ENCODE measurements around the gene WFDC10A.

DNA sequence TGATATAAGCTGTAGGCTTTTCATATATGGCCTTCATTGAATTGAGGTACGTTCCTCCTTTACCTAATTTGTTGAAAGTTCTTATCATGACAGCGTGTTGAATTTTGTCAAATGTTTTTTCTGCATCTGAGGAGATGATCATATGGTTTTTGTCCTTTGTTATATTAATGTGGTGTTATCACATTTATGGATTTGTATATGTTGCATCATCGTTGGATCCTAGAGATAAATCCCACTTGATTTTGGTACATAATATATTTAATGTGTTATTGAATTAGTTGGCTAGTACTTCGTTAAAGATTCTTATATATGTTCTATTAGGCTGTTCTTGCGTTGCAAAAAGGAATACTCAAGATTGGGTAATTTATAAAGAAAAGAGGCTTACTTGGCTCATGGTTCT is 10.1 kb downstream of the WFDC10A start:
- TF ChIP-seq, protein P1, sequence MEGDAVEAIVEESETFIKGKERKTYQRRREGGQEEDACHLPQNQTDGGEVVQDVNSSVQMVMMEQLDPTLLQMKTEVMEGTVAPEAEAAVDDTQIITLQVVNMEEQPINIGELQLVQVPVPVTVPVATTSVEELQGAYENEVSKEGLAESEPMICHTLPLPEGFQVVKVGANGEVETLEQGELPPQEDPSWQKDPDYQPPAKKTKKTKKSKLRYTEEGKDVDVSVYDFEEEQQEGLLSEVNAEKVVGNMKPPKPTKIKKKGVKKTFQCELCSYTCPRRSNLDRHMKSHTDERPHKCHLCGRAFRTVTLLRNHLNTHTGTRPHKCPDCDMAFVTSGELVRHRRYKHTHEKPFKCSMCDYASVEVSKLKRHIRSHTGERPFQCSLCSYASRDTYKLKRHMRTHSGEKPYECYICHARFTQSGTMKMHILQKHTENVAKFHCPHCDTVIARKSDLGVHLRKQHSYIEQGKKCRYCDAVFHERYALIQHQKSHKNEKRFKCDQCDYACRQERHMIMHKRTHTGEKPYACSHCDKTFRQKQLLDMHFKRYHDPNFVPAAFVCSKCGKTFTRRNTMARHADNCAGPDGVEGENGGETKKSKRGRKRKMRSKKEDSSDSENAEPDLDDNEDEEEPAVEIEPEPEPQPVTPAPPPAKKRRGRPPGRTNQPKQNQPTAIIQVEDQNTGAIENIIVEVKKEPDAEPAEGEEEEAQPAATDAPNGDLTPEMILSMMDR (conservative IDR thresholded peaks at IDR 0.05 in 1 of 2, IDR thresholded peaks at IDR 0.05 in 1 of 2; ENCODE audit: low read depth in 1 of 2, low read length in 2 of 2): no peak
- no peak for TF ChIP-seq EZH2 (IDR thresholded peaks at IDR 0.05; ENCODE audit: low read length, missing control alignments)
